K562 treated with DMSO at 1 percent for 48 hours (cell line): Measurements from ENCODE around the gene C6orf141. TPM values are rescaled to one million over a fixed set of nuclear protein-coding genes. Genes with fewer than 3 reads are reported as not detected.

Experiments used
- total RNA-seq: library from RNA; unstranded; fragments of 300-600 nt; gene quantifications from 2 replicates; pipeline ENCODE4 v1.2.3, GENCODE V29; 2022; ENCODE audit warnings: low replicate concordance; ENCODE audit errors: extremely low read depth

C6orf141 gene
- not detected in 2 replicates for total RNA-seq

GRCh38 chr6:49550492-49551077 is at the start of gene C6orf141:
Gene C6orf141 (plus strand): TSS chr6:49550668. CDS start chr6:49550793, 125 bp downstream.

Other genes with a start within 250 kb of the C6orf141 start
- gene MMUT, start 87.4 kb upstream of the C6orf141 start, total RNA-seq = not detected in 2 replicates
- not detected in 2 replicates for gene CENPQ, start 87.3 kb upstream of the C6orf141 start, total RNA-seq
- gene GLYATL3, start 50.7 kb upstream of the C6orf141 start, total RNA-seq = not detected in 2 replicates
- gene RHAG, start 86.2 kb downstream of the C6orf141 start, total RNA-seq = 346 TPM in 1 of 2 replicates, not detected in the other
- gene CRISP2, start 162.9 kb downstream of the C6orf141 start, total RNA-seq = not detected in 2 replicates
- gene CRISP3, start 193.7 kb downstream of the C6orf141 start, total RNA-seq = not detected in 2 replicates
- not detected in 2 replicates for gene PGK2, start 236.6 kb downstream of the C6orf141 start, total RNA-seq